Activated T-helper 17 cell treated with anti-CD3 and anti-CD28 coated beads, Interleukin-2, amount 50 U/mL, for 72 hours (primary cell): ENCODE measurements around the gene NGEF. TPM values are rescaled to one million over a fixed set of nuclear protein-coding genes. Genes with fewer than 3 reads are reported as not detected.

Experiments used
- ATAC-seq: fragments of 150-1000 bp; cut with Tn5 transposase; replicated peaks from 2 replicates; pipeline ENCODE4 v1.10.0; 2021; ENCODE audit warnings: mild to moderate bottlenecking, moderate library complexity
- H3K27ac Mint-ChIP-seq: one replicate; pipeline ENCODE4 v1.8.0; 2022; ENCODE audit warnings: mixed read lengths
- H3K27me3 Mint-ChIP-seq: one replicate; pipeline ENCODE4 v1.8.0; 2022; ENCODE audit warnings: mixed read lengths
- H3K36me3 Mint-ChIP-seq: one replicate; pipeline ENCODE4 v1.8.0; 2022; ENCODE audit warnings: low read depth, mild to moderate bottlenecking, mixed read lengths
- H3K4me1 Mint-ChIP-seq: one replicate; pipeline ENCODE4 v1.8.0; 2022; ENCODE audit warnings: mixed read lengths
- H3K4me3 Mint-ChIP-seq: one replicate; pipeline ENCODE4 v1.8.0; 2022; ENCODE audit warnings: mild to moderate bottlenecking, mixed read lengths
- H3K9me3 Mint-ChIP-seq: one replicate; pipeline ENCODE4 v1.8.0; 2022; ENCODE audit warnings: mixed read lengths
- total RNA-seq, 2 donors: library from RNA; stranded (reverse); gene quantifications; one replicate each; pipeline ENCODE4 v1.2.3, GENCODE V29; 2022

The NGEF gene
- total RNA-seq, 2 donors from 2014 or later = 1.0 TPM; not detected in 1

GRCh38 chr2:232894251-232894650 lies 118.8 kb downstream of the NGEF start:
- Mint-ChIP-seq H3K9me3 (no peaks in the 10 kb centered on the region), H3K36me3 (no peaks in the 10 kb centered on the region), H3K27ac (no peak overlapping the region), H3K27me3 (peaks cover 19% of the 10 kb centered on the region), H3K4me3 (no peak overlapping the region), H3K4me1 (no peaks in the 10 kb centered on the region)
- ATAC-seq = no peak

GRCh38 chr2:232893834-232894233 lies 119.2 kb downstream of the NGEF start:
- Mint-ChIP-seq H3K4me1 (no peaks in the 10 kb centered on the region), H3K9me3 (no peaks in the 10 kb centered on the region), H3K27ac (no peak overlapping the region), H3K27me3 (peaks cover 19% of the 10 kb centered on the region), H3K36me3 (no peaks in the 10 kb centered on the region), H3K4me3 (no peak overlapping the region)
- ATAC-seq = no peak

GRCh38 chr2:232892843-232893242 lies 120.2 kb downstream of the NGEF start:
- Mint-ChIP-seq H3K36me3 (no peaks in the 10 kb centered on the region), H3K4me1 (no peaks in the 10 kb centered on the region), H3K9me3 (no peaks in the 10 kb centered on the region)

GRCh38 chr2:232892221-232892620 lies 120.8 kb downstream of the NGEF start:
- no peaks in the 10 kb centered on the region for H3K4me1 Mint-ChIP-seq
- H3K27ac Mint-ChIP-seq = no peak overlapping the region
- no peaks in the 10 kb centered on the region for H3K36me3 Mint-ChIP-seq
- H3K4me3 Mint-ChIP-seq = no peak overlapping the region
- no peaks in the 10 kb centered on the region for H3K9me3 Mint-ChIP-seq
- H3K27me3 Mint-ChIP-seq = peaks cover 19% of the 10 kb centered on the region
- no peak for ATAC-seq

More at GRCh38 chr2:232892843-232893242, 120.2 kb downstream of the NGEF start:
- peaks cover 19% of the 10 kb centered on the region for H3K27me3 Mint-ChIP-seq
- no peak overlapping the region for H3K27ac Mint-ChIP-seq
- no peak for ATAC-seq
- H3K4me3 Mint-ChIP-seq = no peak overlapping the region

DNA sequence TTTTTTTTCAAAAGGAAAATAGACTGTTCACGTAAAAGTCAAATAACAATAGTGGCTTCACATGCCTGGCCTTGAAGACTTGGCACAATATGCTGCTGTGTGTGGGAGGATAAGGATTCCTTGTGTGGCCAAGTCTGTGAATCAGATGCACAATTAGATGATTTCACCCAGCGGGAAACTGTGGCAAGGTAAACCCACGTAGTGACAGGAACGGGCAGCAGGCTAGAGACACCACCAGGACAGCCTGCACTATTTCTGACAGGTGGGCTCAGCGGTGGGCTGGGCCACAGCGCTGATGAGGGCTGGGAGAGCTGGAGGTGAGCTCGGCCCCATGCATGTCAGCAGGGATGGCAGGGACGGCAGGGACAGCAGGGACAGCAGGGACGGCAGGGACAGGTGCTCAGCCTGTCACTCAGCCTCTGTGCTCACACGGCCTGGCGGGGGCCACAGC lies 121.4 kb downstream of the NGEF start:
- Mint-ChIP-seq H3K9me3 (no peaks in the 10 kb centered on the region), H3K36me3 (no peaks in the 10 kb centered on the region)
- peak; percentile 43 for ATAC-seq

DNA sequence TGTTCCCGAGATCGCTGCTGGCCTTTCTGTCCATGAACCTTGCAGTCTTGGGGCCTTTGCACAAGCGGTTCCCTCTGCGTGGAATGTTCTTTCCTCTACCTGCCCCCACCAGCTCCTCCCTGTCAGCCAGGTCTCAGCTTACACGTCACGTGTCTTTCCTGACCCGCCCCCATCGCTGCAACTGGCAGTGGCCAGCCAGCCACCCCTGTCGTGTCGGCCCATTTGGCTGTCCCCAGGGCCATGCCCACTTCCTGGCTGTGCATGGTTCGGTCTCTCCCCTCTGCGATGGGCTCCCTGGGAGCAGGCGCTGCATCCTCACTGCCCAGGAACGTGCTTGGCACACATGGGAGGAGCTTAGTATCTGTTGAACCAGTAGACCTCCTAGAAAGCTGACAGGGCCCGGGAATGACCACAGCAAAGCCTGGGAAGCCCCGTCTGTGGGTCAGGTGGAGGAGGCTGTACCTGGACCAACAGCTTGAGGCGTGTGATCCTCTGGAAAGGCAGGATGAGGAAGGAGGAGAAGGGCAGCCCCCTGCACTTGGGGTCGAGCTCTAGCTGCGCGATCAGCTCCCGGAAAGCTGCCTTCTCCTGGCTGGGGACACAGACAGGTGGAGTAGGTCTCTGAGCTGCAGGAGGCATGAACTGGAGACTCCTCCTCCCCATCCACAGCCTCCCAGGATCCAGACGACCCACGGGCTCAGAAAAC lies 122.0 kb downstream of the NGEF start:
- Mint-ChIP-seq H3K27me3 (peaks cover 19% of the 10 kb centered on the region), H3K27ac (no peak overlapping the region), H3K9me3 (no peaks in the 10 kb centered on the region), H3K4me1 (no peaks in the 10 kb centered on the region), H3K36me3 (no peaks in the 10 kb centered on the region), H3K4me3 (no peak overlapping the region)
- ATAC-seq = peak; percentile 14

More for the DNA sequence above, 121.4 kb downstream of the NGEF start:
- H3K27ac Mint-ChIP-seq = no peak overlapping the region
- H3K4me1 Mint-ChIP-seq = no peaks in the 10 kb centered on the region
- no peak overlapping the region for H3K4me3 Mint-ChIP-seq
- peaks cover 19% of the 10 kb centered on the region for H3K27me3 Mint-ChIP-seq

DNA sequence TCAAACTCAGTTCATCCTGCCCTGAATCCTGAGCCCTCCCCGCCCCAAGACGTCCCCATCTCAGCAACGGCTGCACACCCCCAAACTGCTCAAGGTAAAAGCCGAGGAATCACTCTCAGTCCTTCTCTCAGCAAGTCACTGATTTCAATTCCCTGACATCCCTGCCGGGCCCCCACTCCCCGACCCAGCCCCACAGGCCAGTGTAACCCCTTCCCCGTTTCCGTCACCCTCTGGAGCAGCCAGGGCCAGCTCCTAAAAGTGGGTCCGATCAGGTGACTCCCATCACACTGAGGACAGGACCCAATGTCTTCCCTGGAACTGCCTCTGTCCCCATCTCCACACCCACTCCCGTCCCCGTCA lies 122.5 kb downstream of the NGEF start:
- Mint-ChIP-seq H3K27ac (no peak overlapping the region), H3K9me3 (no peaks in the 10 kb centered on the region), H3K27me3 (peaks cover 19% of the 10 kb centered on the region), H3K36me3 (no peaks in the 10 kb centered on the region), H3K4me3 (no peak overlapping the region), H3K4me1 (no peaks in the 10 kb centered on the region)
- no peak for ATAC-seq

- Mint-ChIP-seq H3K9me3 (no peaks in the 10 kb centered on the region), H3K27me3 (peaks cover 19% of the 10 kb centered on the region), H3K4me3 (no peak overlapping the region), H3K27ac (no peak overlapping the region), H3K36me3 (no peaks in the 10 kb centered on the region), H3K4me1 (no peaks in the 10 kb centered on the region)
- no peak for ATAC-seq
Measured at GRCh38 chr2:232889876-232890401, 123.1 kb downstream of the NGEF start.

GRCh38 chr2:232888839-232889529 lies 124.1 kb downstream of the NGEF start:
- H3K9me3 Mint-ChIP-seq = no peaks in the 10 kb centered on the region
- peaks cover 19% of the 10 kb centered on the region for H3K27me3 Mint-ChIP-seq
- no peaks in the 10 kb centered on the region for H3K36me3 Mint-ChIP-seq
- no peak overlapping the region for H3K27ac Mint-ChIP-seq
- no peak overlapping the region for H3K4me3 Mint-ChIP-seq
- no peak for ATAC-seq
- no peaks in the 10 kb centered on the region for H3K4me1 Mint-ChIP-seq

GRCh38 chr2:232888099-232888836 lies 124.8 kb downstream of the NGEF start:
- no peaks in the 10 kb centered on the region for H3K36me3 Mint-ChIP-seq
- no peaks in the 10 kb centered on the region for H3K4me1 Mint-ChIP-seq
- H3K9me3 Mint-ChIP-seq = no peaks in the 10 kb centered on the region
- H3K27me3 Mint-ChIP-seq = peaks cover 19% of the 10 kb centered on the region
- H3K4me3 Mint-ChIP-seq = no peak overlapping the region
- no peak overlapping the region for H3K27ac Mint-ChIP-seq
- ATAC-seq = no peak

DNA sequence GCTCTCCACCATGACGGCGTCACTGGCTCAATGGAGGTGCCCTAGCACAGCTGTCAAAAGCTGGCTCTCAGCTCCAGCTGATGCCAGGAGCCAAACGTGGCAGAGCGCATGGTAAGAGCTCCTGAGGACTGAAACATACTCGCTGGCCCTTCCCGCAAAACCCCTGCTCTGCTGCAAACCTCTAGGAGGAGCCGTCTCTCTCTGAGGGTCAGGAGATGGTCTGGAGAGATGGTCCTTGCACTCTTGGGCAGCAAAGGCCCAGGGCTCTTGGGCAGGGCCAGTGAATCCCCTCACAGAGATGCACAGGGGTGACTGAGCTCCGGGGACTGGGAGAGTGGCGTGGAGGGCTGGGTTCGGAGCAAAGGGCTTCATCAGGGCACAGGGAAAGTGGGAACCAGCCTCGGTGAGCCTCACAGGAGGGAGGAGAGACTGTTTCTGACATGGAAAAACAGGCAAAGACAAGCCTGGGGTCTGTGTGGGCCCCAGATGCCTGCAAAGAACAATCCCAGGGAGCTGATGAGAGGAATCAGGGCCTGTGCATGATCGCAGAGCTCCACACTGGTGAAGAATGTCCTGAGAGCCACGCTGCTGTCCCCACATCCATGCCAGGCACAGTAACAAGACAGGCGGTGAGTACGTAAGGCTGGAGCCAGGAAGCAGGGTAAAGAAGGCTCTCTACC lies 125.7 kb downstream of the NGEF start:
- Mint-ChIP-seq H3K4me1 (no peaks in the 10 kb centered on the region), H3K27me3 (peaks cover 15% of the 10 kb centered on the region)

GRCh38 chr2:232886632-232887031 lies 126.4 kb downstream of the NGEF start:
- no peaks in the 10 kb centered on the region for H3K36me3 Mint-ChIP-seq

More for the DNA sequence above, 125.7 kb downstream of the NGEF start:
- Mint-ChIP-seq H3K9me3 (no peaks in the 10 kb centered on the region), H3K27ac (no peak overlapping the region), H3K4me3 (no peak overlapping the region), H3K36me3 (no peaks in the 10 kb centered on the region)
- no peak for ATAC-seq

GRCh38 chr2:232886176-232886575 lies 126.9 kb downstream of the NGEF start:
- no peak overlapping the region for H3K27ac Mint-ChIP-seq
- H3K9me3 Mint-ChIP-seq = no peaks in the 10 kb centered on the region

More at GRCh38 chr2:232886632-232887031, 126.4 kb downstream of the NGEF start:
- no peak overlapping the region for H3K4me3 Mint-ChIP-seq
- H3K27me3 Mint-ChIP-seq = peaks cover 12% of the 10 kb centered on the region
- no peaks in the 10 kb centered on the region for H3K4me1 Mint-ChIP-seq
- ATAC-seq = no peak
- H3K9me3 Mint-ChIP-seq = no peaks in the 10 kb centered on the region
- H3K27ac Mint-ChIP-seq = no peak overlapping the region

More at GRCh38 chr2:232886176-232886575, 126.9 kb downstream of the NGEF start:
- ATAC-seq = no peak
- Mint-ChIP-seq H3K4me3 (no peak overlapping the region), H3K27me3 (peaks cover 10% of the 10 kb centered on the region), H3K4me1 (no peaks in the 10 kb centered on the region), H3K36me3 (no peaks in the 10 kb centered on the region)
